Activated CD4-positive, alpha-beta T cell treated with anti-CD3 and anti-CD28 coated beads, Interleukin-2, amount 50 U/mL, for 24 hours (primary cell): Measurements from ENCODE around the gene PIK3R1.

Source experiments
- DNase-seq, 2 donors: peaks; one replicate each; pipeline ENCODE4 v3.0.0-alpha.2; 2020; ENCODE audit warnings: low read depth in 1 of 2, low spot score in 1 of 2

PIK3R1 gene

GRCh38 chr5:68348447-68349222 lies 133.1 kb downstream of the PIK3R1 start:
- DNase-seq = no peak

- no peak for DNase-seq
These were observed 134.6 kb downstream of the PIK3R1 start for GRCh38 chr5:68350176-68350575.
